ENCODE data around the gene APOA1. TPM values are rescaled to one million over a fixed set of nuclear protein-coding genes. Genes with fewer than 3 reads are reported as not detected.
A peak's percentile ranks its signal among the peaks of the same experiment; 100 is the strongest.

The APOA1 gene
- total and polyA plus RNA-seq, 2 experiments from 2014 or later, result 0.23 TPM; not detected in 1

DNA sequence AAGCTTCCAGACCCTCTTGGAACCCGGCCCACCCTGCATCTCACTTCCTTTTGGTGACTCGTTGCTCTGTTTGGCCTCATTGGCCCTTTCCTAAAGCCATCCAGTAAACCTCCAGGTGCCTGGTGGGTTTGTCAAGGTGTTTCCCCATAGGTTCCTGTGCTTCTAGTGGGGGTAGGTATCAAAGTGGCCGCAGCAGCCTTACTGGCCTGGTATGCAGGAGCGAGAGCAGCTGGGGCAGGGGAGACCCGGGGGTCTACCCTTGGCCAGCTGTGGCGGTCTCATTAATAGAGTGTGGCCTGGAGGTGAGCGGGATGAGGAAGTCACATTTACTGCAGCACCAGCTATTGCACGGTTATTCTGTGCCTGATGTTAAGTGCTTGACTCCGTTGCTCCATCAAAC, 18.4 kb downstream of the APOA1 start:
- Histone ChIP-seq H3K27ac (no peak overlapping the region), H3K9ac (no peak overlapping the region), H3K9me2 (ENCODE audit: insufficient read depth) (no peaks in the 10 kb centered on the region), H3K79me2 (ENCODE audit: insufficient read depth) (no peaks in the 10 kb centered on the region), H2AFZ (no peak overlapping the region), H3K4me2 (ENCODE audit: unreplicated experiment) (no peak overlapping the region), H3F3A (ENCODE audit: insufficient read depth) (no peaks in the 10 kb centered on the region), H3K9me3 (ENCODE audit: low read depth) (no peaks in the 10 kb centered on the region), H3K36me3 (ENCODE audit: low read depth) (no peaks in the 10 kb centered on the region), H3K4me3 (no peak overlapping the region), H3K4me1 (ENCODE audit: insufficient read depth) (no peaks in the 10 kb centered on the region), H3K27me3 (replicated peaks; ENCODE audit: insufficient read depth) (no peaks in the 10 kb centered on the region), H4K20me1 (ENCODE audit: insufficient read depth) (no peaks in the 10 kb centered on the region)
- in situ Hi-C loops (cut with MboI), result no loop called here
- DNase-seq, result no peak
- no peak for TF ChIP-seq EZH2 (IDR thresholded peaks at IDR 0.05; ENCODE audit: insufficient read depth, poor library complexity, severe bottlenecking)
- TF ChIP-seq EZH2phosphoT487 (IDR thresholded peaks at IDR 0.05; ENCODE audit: insufficient read depth, low read depth), result no peak
- WGBS, 2 experiments (ENCODE audit: low coverage in 1 of 2, low lambda C conversion rate in 2 of 2, missing lambda C conversion rate in 2 of 2), result 76 to 78% methylated on average over 9 of the region's 9 CpGs

DNA sequence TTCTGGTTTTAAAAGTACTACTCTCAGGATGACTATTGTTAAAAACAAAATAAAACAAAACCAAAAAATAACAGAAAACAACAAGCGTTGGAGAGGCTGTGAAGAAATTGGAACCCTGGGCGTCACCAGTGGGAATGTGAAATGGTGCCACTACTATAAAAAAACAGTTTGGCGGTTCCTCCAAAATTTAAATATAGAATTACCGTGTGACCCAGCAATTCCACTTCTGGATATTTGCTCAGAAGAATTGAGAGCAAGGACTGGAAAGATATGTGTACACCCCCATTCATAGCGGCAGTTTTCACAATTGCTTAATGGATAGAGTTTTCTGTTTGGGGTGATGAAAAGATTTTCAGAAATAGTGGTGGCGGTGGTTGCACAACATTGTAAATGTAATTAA, 22.9 kb downstream of the APOA1 start:
- DNase-seq, result no peak
- peaks cover 7% of the 10 kb centered on the region; the same call in 1 of the 2 replicates for H3F3A ChIP-seq (ENCODE audit: insufficient read depth)
- H3K27ac ChIP-seq, result peak overlapping the region; percentile 49
- H2AFZ ChIP-seq, result no peak overlapping the region
- no peaks in the 10 kb centered on the region for H4K20me1 ChIP-seq (ENCODE audit: insufficient read depth)
- H3K9ac ChIP-seq, result no peak overlapping the region
- no peaks in the 10 kb centered on the region for H3K36me3 ChIP-seq (ENCODE audit: low read depth)
- in situ Hi-C loops (cut with MboI), result no loop called here
- H3K4me2 ChIP-seq (ENCODE audit: unreplicated experiment), result no peak overlapping the region
- no peak overlapping the region for H3K4me3 ChIP-seq
- WGBS, 2 experiments (ENCODE audit: low coverage in 1 of 2, low lambda C conversion rate in 2 of 2, missing lambda C conversion rate in 2 of 2), result 81 to 86% methylated on average over 6 of the region's 6 CpGs
- H3K9me2 ChIP-seq (ENCODE audit: insufficient read depth), result no peaks in the 10 kb centered on the region
- H3K79me2 ChIP-seq (ENCODE audit: insufficient read depth), result no peaks in the 10 kb centered on the region
- H3K27me3 ChIP-seq (replicated peaks; ENCODE audit: insufficient read depth), result no peaks in the 10 kb centered on the region
- TF ChIP-seq EZH2 (IDR thresholded peaks at IDR 0.05; ENCODE audit: insufficient read depth, poor library complexity, severe bottlenecking), result no peak
- TF ChIP-seq EZH2phosphoT487 (IDR thresholded peaks at IDR 0.05; ENCODE audit: insufficient read depth, low read depth), result no peak
- peaks cover 8% of the 10 kb centered on the region for H3K4me1 ChIP-seq (ENCODE audit: insufficient read depth)
- H3K9me3 ChIP-seq (ENCODE audit: low read depth), result no peaks in the 10 kb centered on the region

DNA sequence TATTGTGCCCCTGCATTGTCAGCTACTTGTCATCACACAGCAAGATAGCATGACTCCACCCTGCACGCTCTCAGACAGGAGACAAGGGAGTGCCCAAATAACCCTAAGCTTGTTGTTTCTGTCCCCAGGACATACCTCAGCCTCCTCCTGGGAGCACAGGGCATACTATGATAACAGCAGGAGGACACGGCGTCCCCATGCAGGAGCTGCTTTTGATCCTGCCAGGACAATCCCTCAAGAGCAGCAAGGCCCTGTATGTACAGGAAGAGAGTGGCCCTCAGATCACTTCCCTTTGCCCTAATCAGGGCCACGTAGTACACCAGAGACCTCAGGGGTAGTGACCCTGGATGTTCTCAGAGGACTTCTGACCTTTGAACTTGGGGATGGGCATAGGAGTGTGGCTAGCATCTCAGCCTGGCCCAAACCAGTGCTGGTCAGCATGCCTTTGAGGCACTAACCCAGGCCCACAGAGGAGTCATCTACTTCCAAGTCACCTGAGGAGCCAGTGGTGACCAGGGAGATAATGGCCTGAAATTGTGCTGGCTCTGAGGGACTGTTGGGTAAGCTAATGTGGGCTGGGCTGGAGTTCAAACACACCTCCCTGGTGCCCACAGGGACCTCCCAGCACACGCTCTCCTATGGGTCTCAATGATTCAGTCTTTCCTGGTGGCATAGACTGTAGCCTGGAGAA, 23.5 kb downstream of the APOA1 start:
- WGBS, 2 experiments (ENCODE audit: low coverage in 1 of 2, low lambda C conversion rate in 2 of 2, missing lambda C conversion rate in 2 of 2), result 39 to 59% methylated on average over 4 to 5 of the region's 5 CpGs
- Histone ChIP-seq H3K9me2 (ENCODE audit: insufficient read depth) (no peaks in the 10 kb centered on the region), H3K4me3 (no peak overlapping the region), H3K27ac (peak overlapping the region; percentile 49), H3K4me2 (ENCODE audit: unreplicated experiment) (no peak overlapping the region), H4K20me1 (ENCODE audit: insufficient read depth) (no peaks in the 10 kb centered on the region), H3K36me3 (ENCODE audit: low read depth) (no peaks in the 10 kb centered on the region), H3K9ac (no peak overlapping the region), H3K4me1 (ENCODE audit: insufficient read depth) (peaks cover 12% of the 10 kb centered on the region), H2AFZ (no peak overlapping the region), H3K79me2 (ENCODE audit: insufficient read depth) (no peaks in the 10 kb centered on the region), H3F3A (ENCODE audit: insufficient read depth) (peaks cover 7% of the 10 kb centered on the region; the same call in 1 of the 2 replicates), H3K27me3 (replicated peaks; ENCODE audit: insufficient read depth) (no peaks in the 10 kb centered on the region), H3K9me3 (ENCODE audit: low read depth) (no peaks in the 10 kb centered on the region)
- TF ChIP-seq EZH2 (IDR thresholded peaks at IDR 0.05; ENCODE audit: insufficient read depth, poor library complexity, severe bottlenecking), result no peak
- DNase-seq, result peak; percentile 62
- in situ Hi-C loops (cut with MboI), result no loop called here

DNA sequence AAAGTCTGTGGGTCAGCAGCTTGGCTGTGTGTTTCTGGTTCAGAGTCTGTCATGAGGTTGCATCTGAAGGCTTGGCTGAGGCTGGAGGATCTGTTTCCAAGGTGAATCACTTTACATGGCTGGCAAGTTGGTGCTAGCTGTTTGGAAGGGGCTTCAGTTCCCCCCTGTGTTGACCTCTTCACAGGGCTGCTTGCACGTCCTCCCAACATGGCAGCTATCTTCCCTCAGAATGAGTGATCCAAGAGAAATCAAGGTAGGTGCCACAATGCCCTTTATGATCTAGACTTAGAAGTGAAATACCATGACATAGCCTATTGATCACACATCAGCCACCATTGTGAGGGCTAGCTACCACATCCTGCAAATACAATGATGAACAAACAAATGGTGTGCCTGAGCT, 24.3 kb downstream of the APOA1 start:
- Histone ChIP-seq H3F3A (ENCODE audit: insufficient read depth) (peaks cover 7% of the 10 kb centered on the region; the same call in 1 of the 2 replicates), H3K27ac (no peak overlapping the region), H3K4me2 (ENCODE audit: unreplicated experiment) (no peak overlapping the region), H3K4me3 (no peak overlapping the region), H3K9me2 (ENCODE audit: insufficient read depth) (no peaks in the 10 kb centered on the region), H3K79me2 (ENCODE audit: insufficient read depth) (no peaks in the 10 kb centered on the region), H3K4me1 (ENCODE audit: insufficient read depth) (peaks cover 17% of the 10 kb centered on the region), H2AFZ (no peak overlapping the region), H3K36me3 (ENCODE audit: low read depth) (no peaks in the 10 kb centered on the region), H3K9ac (no peak overlapping the region), H3K9me3 (ENCODE audit: low read depth) (no peaks in the 10 kb centered on the region), H4K20me1 (ENCODE audit: insufficient read depth) (no peaks in the 10 kb centered on the region), H3K27me3 (replicated peaks; ENCODE audit: insufficient read depth) (no peaks in the 10 kb centered on the region)
- TF ChIP-seq EZH2 (IDR thresholded peaks at IDR 0.05; ENCODE audit: insufficient read depth, poor library complexity, severe bottlenecking) (no peak), EZH2phosphoT487 (IDR thresholded peaks at IDR 0.05; ENCODE audit: insufficient read depth, low read depth) (no peak)
- WGBS, 2 experiments (ENCODE audit: low coverage in 1 of 2, low lambda C conversion rate in 2 of 2, missing lambda C conversion rate in 2 of 2), result 22 to 50% methylated on average over 1 of the region's 1 CpG
- in situ Hi-C loops (cut with MboI), result no loop called here
- DNase-seq, result no peak
